ENCODE measurements around the gene F2RL3. TPM values are rescaled to one million over a fixed set of nuclear protein-coding genes. Genes with fewer than 3 reads are reported as not detected.

The F2RL3 gene
- total and polyA plus RNA-seq, 2 of the 8 experiments (the other 6 are each of a cell fraction or from before 2014, with no cell fraction given): not detected

DNA sequence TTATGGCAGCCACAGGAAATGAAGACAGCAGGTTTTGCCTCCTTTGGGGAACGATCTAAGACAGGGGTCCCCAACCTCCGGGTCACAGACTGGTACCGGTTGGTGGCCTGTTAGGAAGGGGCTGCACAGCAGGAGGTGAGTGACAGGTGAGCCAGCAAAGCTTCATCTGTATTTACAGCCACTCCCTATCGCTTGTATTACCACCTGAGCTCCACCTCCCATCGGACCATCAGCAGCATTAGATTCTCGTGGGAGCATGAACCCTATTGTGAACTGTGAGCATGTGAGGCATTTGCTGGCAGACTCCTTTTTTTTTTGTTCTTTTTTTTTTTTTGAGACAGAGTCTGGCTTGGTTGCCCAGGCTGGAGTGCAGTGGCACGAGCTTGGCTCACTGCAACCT is 22.2 kb downstream of the F2RL3 start (continued):
- TF ChIP-seq, protein P1, sequence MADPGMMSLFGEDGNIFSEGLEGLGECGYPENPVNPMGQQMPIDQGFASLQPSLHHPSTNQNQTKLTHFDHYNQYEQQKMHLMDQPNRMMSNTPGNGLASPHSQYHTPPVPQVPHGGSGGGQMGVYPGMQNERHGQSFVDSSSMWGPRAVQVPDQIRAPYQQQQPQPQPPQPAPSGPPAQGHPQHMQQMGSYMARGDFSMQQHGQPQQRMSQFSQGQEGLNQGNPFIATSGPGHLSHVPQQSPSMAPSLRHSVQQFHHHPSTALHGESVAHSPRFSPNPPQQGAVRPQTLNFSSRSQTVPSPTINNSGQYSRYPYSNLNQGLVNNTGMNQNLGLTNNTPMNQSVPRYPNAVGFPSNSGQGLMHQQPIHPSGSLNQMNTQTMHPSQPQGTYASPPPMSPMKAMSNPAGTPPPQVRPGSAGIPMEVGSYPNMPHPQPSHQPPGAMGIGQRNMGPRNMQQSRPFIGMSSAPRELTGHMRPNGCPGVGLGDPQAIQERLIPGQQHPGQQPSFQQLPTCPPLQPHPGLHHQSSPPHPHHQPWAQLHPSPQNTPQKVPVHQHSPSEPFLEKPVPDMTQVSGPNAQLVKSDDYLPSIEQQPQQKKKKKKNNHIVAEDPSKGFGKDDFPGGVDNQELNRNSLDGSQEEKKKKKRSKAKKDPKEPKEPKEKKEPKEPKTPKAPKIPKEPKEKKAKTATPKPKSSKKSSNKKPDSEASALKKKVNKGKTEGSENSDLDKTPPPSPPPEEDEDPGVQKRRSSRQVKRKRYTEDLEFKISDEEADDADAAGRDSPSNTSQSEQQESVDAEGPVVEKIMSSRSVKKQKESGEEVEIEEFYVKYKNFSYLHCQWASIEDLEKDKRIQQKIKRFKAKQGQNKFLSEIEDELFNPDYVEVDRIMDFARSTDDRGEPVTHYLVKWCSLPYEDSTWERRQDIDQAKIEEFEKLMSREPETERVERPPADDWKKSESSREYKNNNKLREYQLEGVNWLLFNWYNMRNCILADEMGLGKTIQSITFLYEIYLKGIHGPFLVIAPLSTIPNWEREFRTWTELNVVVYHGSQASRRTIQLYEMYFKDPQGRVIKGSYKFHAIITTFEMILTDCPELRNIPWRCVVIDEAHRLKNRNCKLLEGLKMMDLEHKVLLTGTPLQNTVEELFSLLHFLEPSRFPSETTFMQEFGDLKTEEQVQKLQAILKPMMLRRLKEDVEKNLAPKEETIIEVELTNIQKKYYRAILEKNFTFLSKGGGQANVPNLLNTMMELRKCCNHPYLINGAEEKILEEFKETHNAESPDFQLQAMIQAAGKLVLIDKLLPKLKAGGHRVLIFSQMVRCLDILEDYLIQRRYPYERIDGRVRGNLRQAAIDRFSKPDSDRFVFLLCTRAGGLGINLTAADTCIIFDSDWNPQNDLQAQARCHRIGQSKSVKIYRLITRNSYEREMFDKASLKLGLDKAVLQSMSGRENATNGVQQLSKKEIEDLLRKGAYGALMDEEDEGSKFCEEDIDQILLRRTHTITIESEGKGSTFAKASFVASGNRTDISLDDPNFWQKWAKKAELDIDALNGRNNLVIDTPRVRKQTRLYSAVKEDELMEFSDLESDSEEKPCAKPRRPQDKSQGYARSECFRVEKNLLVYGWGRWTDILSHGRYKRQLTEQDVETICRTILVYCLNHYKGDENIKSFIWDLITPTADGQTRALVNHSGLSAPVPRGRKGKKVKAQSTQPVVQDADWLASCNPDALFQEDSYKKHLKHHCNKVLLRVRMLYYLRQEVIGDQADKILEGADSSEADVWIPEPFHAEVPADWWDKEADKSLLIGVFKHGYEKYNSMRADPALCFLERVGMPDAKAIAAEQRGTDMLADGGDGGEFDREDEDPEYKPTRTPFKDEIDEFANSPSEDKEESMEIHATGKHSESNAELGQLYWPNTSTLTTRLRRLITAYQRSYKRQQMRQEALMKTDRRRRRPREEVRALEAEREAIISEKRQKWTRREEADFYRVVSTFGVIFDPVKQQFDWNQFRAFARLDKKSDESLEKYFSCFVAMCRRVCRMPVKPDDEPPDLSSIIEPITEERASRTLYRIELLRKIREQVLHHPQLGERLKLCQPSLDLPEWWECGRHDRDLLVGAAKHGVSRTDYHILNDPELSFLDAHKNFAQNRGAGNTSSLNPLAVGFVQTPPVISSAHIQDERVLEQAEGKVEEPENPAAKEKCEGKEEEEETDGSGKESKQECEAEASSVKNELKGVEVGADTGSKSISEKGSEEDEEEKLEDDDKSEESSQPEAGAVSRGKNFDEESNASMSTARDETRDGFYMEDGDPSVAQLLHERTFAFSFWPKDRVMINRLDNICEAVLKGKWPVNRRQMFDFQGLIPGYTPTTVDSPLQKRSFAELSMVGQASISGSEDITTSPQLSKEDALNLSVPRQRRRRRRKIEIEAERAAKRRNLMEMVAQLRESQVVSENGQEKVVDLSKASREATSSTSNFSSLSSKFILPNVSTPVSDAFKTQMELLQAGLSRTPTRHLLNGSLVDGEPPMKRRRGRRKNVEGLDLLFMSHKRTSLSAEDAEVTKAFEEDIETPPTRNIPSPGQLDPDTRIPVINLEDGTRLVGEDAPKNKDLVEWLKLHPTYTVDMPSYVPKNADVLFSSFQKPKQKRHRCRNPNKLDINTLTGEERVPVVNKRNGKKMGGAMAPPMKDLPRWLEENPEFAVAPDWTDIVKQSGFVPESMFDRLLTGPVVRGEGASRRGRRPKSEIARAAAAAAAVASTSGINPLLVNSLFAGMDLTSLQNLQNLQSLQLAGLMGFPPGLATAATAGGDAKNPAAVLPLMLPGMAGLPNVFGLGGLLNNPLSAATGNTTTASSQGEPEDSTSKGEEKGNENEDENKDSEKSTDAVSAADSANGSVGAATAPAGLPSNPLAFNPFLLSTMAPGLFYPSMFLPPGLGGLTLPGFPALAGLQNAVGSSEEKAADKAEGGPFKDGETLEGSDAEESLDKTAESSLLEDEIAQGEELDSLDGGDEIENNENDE (IDR thresholded peaks at IDR 0.05; ENCODE audit: insufficient replicate concordance, low read length): no peak
- TF ChIP-seq SRF (IDR thresholded peaks at IDR 0.05; ENCODE audit: low read depth, low read length) (no peak), SIX5 (IDR thresholded peaks at IDR 0.05; ENCODE audit: low read depth, low read length) (no peak), CHD2 (IDR thresholded peaks at IDR 0.05; ENCODE audit: low read length) (no peak), MAFK (IDR thresholded peaks at IDR 0.05; ENCODE audit: low read depth, low read length) (no peak), CHD1 (IDR thresholded peaks at IDR 0.05; ENCODE audit: low read depth, low read length) (no peak), TAF7 (optimal IDR thresholded peaks at IDR 0.05; ENCODE audit: borderline replicate concordance, low read depth, low read length) (no peak)
- TF ChIP-seq, protein P2, sequence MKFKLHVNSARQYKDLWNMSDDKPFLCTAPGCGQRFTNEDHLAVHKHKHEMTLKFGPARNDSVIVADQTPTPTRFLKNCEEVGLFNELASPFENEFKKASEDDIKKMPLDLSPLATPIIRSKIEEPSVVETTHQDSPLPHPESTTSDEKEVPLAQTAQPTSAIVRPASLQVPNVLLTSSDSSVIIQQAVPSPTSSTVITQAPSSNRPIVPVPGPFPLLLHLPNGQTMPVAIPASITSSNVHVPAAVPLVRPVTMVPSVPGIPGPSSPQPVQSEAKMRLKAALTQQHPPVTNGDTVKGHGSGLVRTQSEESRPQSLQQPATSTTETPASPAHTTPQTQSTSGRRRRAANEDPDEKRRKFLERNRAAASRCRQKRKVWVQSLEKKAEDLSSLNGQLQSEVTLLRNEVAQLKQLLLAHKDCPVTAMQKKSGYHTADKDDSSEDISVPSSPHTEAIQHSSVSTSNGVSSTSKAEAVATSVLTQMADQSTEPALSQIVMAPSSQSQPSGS (IDR thresholded peaks at IDR 0.05; ENCODE audit: low read length): no peak
- TF ChIP-seq, protein P3, sequence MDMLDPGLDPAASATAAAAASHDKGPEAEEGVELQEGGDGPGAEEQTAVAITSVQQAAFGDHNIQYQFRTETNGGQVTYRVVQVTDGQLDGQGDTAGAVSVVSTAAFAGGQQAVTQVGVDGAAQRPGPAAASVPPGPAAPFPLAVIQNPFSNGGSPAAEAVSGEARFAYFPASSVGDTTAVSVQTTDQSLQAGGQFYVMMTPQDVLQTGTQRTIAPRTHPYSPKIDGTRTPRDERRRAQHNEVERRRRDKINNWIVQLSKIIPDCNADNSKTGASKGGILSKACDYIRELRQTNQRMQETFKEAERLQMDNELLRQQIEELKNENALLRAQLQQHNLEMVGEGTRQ (IDR thresholded peaks at IDR 0.05; ENCODE audit: low read length): no peak

All from H1 (cell line).